ENCODE measurements around the gene MRPS15.

The MRPS15 gene

GRCh38 chr1:36456391-36456928 is 7.7 kb downstream of the MRPS15 start:
- no peak for DNase-seq

GRCh38 chr1:36455386-36455785 is 8.8 kb downstream of the MRPS15 start:
- DNase-seq, result no peak

- DNase-seq, result no peak
Observed at GRCh38 chr1:36453600-36454388, 10.4 kb downstream of the MRPS15 start.

GRCh38 chr1:36453051-36453450 is 11.1 kb downstream of the MRPS15 start:
- DNase-seq, result no peak

GRCh38 chr1:36450919-36451305 is 13.3 kb downstream of the MRPS15 start:
- DNase-seq, result no peak

GRCh38 chr1:36450270-36450918 is 13.8 kb downstream of the MRPS15 start, which contains the start of gene OSCP1:
Gene OSCP1 (minus strand): TSS chr1:36450451. CDS start chr1:36450369, 82 bp downstream.
- DNase-seq, result peak; percentile 88

GRCh38 chr1:36448530-36449056 is 15.6 kb downstream of the MRPS15 start:
- no peak for DNase-seq

- no peak for DNase-seq
Observed at GRCh38 chr1:36447450-36447849, 16.7 kb downstream of the MRPS15 start.

- no peak for DNase-seq
Observed at GRCh38 chr1:36446746-36447145, 17.4 kb downstream of the MRPS15 start.

GRCh38 chr1:36446271-36446670 is 17.9 kb downstream of the MRPS15 start:
- no peak for DNase-seq

GRCh38 chr1:36443297-36443696 is 20.9 kb downstream of the MRPS15 start:
- no peak for DNase-seq

GRCh38 chr1:36442337-36442736 is 21.8 kb downstream of the MRPS15 start:
- no peak for DNase-seq

- no peak for DNase-seq
Observed at GRCh38 chr1:36440646-36441045, 23.5 kb downstream of the MRPS15 start.

GRCh38 chr1:36440044-36440443 is 24.1 kb downstream of the MRPS15 start:
- no peak for DNase-seq

- no peak for DNase-seq
Observed at GRCh38 chr1:36438715-36439114, 25.5 kb downstream of the MRPS15 start.

- DNase-seq, result no peak
Observed at GRCh38 chr1:36436821-36437220, 27.4 kb downstream of the MRPS15 start.

GRCh38 chr1:36433102-36433501 is 31.1 kb downstream of the MRPS15 start:
- no peak for DNase-seq

GRCh38 chr1:36432616-36433015 is 31.6 kb downstream of the MRPS15 start:
- no peak for DNase-seq

GRCh38 chr1:36425791-36426190 is 38.4 kb downstream of the MRPS15 start:
- no peak for DNase-seq

GRCh38 chr1:36421649-36422048 is 42.5 kb downstream of the MRPS15 start:
- DNase-seq, result no peak

GRCh38 chr1:36420836-36421317 is 43.3 kb downstream of the MRPS15 start:
- DNase-seq, result peak; percentile 87

- DNase-seq, result no peak
Observed at GRCh38 chr1:36420409-36420808, 43.8 kb downstream of the MRPS15 start.

GRCh38 chr1:36419569-36419968 is 44.6 kb downstream of the MRPS15 start:
- DNase-seq, result no peak

- DNase-seq, result no peak
Observed at GRCh38 chr1:36419140-36419539, 45.0 kb downstream of the MRPS15 start.
